ENCODE measurements around the gene GRPEL1.

GRPEL1 gene

DNA sequence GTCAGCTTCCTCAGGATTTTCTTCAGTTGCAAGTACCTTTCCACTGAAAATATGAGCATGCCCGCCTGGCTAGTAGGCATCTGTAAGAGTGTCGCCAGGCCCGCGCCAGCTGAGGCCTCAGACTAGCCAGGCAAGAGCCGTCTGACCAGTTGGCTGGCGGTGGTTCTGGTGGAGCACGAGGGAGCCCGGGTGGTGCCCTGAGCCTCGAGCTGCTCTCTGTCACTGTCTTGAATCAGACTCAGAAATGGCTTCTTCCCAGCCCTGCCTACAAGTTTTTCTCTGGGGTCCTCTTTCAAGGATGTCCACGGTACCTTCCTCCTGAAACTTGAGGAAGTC lies 11.9 kb downstream of the GRPEL1 start:
- Histone ChIP-seq H3K4me3 (ENCODE audit: low read depth, low read length) (no peak overlapping the region), H3K36me3 (ENCODE audit: control insufficient read depth in 2 of 2, insufficient read depth in 1 of 2, low read length in 2 of 2) (peaks cover 0 to 82% of the 10 kb centered on the region in 2 experiments; a peak in 1 of 3 replicates), H3K4me1 (ENCODE audit: control insufficient read depth, insufficient read depth, low read length) (no peaks in the 10 kb centered on the region), H3K9me3 (ENCODE audit: control insufficient read depth, insufficient read depth, low read depth, low read length) (no peaks in the 10 kb centered on the region), H3K27ac (ENCODE audit: extremely low read depth, low read depth, low read length) (no peak overlapping the region)
- CTCF ChIA-PET: interaction anchor here (0.7 kb wide), 1 partner anchor 12 kb away, joined by 3 read pairs; no protein-coding TSS in a partner anchor
- POLR2A ChIA-PET: interaction anchor here (1.2 to 1.6 kb wide), 2 partner anchors 11 to 12 kb away, joined by 3 to 8 read pairs; partner anchors contain the start of genes GRPEL1 and TADA2B
- no peak for TF ChIP-seq ZNF24 (tag by site-specific recombination; IDR thresholded peaks at IDR 0.05)
- TF ChIP-seq ZNF169 (tag by site-specific recombination; IDR thresholded peaks at IDR 0.05): no peak
- no peak for TF ChIP-seq MYNN (tag by site-specific recombination; IDR thresholded peaks at IDR 0.05; ENCODE audit: borderline replicate concordance)
- no peak for TF ChIP-seq ZBTB8A (tag by site-specific recombination; IDR thresholded peaks at IDR 0.05)
- no peak for TF ChIP-seq ZFHX2 (tag by site-specific recombination; conservative IDR thresholded peaks at IDR 0.05)
- no peak for TF ChIP-seq ZNF473 (tag by site-specific recombination; IDR thresholded peaks at IDR 0.05)
- TF ChIP-seq ZNF707 (tag by site-specific recombination; IDR thresholded peaks at IDR 0.05): no peak
- TF ChIP-seq ZNF335 (tag by site-specific recombination; conservative IDR thresholded peaks at IDR 0.05): no peak
- no peak for TF ChIP-seq ZEB2 (tag by site-specific recombination; IDR thresholded peaks at IDR 0.05)
- TF ChIP-seq, protein P1, sequence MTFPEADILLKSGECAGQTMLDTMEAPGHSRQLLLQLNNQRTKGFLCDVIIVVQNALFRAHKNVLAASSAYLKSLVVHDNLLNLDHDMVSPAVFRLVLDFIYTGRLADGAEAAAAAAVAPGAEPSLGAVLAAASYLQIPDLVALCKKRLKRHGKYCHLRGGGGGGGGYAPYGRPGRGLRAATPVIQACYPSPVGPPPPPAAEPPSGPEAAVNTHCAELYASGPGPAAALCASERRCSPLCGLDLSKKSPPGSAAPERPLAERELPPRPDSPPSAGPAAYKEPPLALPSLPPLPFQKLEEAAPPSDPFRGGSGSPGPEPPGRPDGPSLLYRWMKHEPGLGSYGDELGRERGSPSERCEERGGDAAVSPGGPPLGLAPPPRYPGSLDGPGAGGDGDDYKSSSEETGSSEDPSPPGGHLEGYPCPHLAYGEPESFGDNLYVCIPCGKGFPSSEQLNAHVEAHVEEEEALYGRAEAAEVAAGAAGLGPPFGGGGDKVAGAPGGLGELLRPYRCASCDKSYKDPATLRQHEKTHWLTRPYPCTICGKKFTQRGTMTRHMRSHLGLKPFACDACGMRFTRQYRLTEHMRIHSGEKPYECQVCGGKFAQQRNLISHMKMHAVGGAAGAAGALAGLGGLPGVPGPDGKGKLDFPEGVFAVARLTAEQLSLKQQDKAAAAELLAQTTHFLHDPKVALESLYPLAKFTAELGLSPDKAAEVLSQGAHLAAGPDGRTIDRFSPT (tag by site-specific recombination; IDR thresholded peaks at IDR 0.05): no peak
- TF ChIP-seq ZNF837 (tag by site-specific recombination; IDR thresholded peaks at IDR 0.05): no peak
- no peak for TF ChIP-seq OVOL3 (tag by site-specific recombination; IDR thresholded peaks at IDR 0.05)
- no peak for TF ChIP-seq ZNF558 (tag by site-specific recombination; IDR thresholded peaks at IDR 0.05)
- TF ChIP-seq SP3 (tag by site-specific recombination; IDR thresholded peaks at IDR 0.05): no peak
- TF ChIP-seq, protein P2, sequence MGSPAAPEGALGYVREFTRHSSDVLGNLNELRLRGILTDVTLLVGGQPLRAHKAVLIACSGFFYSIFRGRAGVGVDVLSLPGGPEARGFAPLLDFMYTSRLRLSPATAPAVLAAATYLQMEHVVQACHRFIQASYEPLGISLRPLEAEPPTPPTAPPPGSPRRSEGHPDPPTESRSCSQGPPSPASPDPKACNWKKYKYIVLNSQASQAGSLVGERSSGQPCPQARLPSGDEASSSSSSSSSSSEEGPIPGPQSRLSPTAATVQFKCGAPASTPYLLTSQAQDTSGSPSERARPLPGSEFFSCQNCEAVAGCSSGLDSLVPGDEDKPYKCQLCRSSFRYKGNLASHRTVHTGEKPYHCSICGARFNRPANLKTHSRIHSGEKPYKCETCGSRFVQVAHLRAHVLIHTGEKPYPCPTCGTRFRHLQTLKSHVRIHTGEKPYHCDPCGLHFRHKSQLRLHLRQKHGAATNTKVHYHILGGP (tag by site-specific recombination; IDR thresholded peaks at IDR 0.05): no peak
- TF ChIP-seq, protein P3, sequence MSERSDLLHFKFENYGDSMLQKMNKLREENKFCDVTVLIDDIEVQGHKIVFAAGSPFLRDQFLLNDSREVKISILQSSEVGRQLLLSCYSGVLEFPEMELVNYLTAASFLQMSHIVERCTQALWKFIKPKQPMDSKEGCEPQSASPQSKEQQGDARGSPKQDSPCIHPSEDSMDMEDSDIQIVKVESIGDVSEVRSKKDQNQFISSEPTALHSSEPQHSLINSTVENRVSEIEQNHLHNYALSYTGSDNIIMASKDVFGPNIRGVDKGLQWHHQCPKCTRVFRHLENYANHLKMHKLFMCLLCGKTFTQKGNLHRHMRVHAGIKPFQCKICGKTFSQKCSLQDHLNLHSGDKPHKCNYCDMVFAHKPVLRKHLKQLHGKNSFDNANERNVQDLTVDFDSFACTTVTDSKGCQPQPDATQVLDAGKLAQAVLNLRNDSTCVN (tag by site-specific recombination; optimal IDR thresholded peaks at IDR 0.05): no peak

DNA sequence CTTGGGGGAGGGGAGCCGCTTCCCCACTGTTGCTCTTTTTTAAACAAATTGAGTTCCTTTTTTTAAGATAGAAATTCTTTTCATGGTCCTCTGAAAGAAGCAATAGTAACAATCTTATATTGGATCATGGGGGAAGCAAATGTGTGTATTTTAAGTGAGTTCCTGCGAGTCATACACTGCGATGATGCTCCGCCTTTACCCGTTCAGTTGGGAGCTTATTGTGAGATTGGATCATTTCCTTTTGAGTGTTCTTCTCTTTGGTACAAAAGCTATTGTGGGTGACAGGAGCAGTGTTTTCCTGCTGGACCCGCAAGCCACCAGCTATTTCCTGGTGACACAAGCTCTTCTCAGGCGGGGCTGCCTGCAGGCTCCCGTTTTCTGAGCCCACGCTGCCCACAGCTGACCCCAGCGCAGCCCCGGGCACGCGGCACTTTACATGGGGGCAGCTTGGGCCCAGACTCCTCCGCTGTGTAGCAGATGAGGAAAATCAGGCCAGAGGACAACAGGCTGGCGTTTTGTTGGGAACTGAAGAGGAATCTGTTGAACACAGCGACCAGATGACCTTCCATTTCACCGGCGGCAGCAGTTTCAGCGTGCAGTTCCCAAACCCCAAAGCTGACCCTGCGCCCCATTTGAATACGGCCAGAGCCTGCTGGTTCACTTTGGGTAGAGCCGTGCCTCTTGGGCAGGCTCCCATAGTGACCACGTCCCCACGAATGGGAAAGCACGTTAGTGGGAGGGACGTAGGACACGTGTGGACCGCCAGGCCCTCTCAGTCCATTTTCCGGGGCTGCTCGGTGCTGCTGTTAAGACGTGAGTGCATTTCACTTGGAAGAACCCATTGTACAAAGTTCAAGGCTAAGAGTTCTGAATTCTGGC lies 12.5 kb downstream of the GRPEL1 start:
- Histone ChIP-seq H3K9me3 (ENCODE audit: control insufficient read depth, insufficient read depth, low read depth, low read length) (no peaks in the 10 kb centered on the region), H3K36me3 (ENCODE audit: control insufficient read depth in 2 of 2, insufficient read depth in 1 of 2, low read length in 2 of 2) (peaks cover 0 to 77% of the 10 kb centered on the region in 2 experiments; a peak in 1 of 3 replicates), H3K4me1 (ENCODE audit: control insufficient read depth, insufficient read depth, low read length) (peaks cover 3% of the 10 kb centered on the region; the same call in 1 of the 2 replicates), H3K27ac (ENCODE audit: extremely low read depth, low read depth, low read length) (no peak overlapping the region), H3K4me3 (ENCODE audit: low read depth, low read length) (no peak overlapping the region)
- ChIA-PET CTCF (interaction anchor here (0.7 to 1.2 kb wide), 3 partner anchors 10 to 16 kb away, joined by 3 read pairs; no protein-coding TSS in a partner anchor), POLR2A (interaction anchor here (1.2 to 1.6 kb wide), 2 partner anchors 12 kb away, joined by 3 to 8 read pairs; partner anchors contain the start of genes GRPEL1 and TADA2B)
- TF ChIP-seq ZNF549 (tag by site-specific recombination; IDR thresholded peaks at IDR 0.05) (no peak), ZNF174 (tag by site-specific recombination; IDR thresholded peaks at IDR 0.05) (no peak), MEIS1 (CRISPR knock-in tag; IDR thresholded peaks at IDR 0.05; ENCODE audit: borderline replicate concordance) (no peak), ZSCAN30 (tag by site-specific recombination; IDR thresholded peaks at IDR 0.05) (no peak)
- TF ChIP-seq, protein P4, sequence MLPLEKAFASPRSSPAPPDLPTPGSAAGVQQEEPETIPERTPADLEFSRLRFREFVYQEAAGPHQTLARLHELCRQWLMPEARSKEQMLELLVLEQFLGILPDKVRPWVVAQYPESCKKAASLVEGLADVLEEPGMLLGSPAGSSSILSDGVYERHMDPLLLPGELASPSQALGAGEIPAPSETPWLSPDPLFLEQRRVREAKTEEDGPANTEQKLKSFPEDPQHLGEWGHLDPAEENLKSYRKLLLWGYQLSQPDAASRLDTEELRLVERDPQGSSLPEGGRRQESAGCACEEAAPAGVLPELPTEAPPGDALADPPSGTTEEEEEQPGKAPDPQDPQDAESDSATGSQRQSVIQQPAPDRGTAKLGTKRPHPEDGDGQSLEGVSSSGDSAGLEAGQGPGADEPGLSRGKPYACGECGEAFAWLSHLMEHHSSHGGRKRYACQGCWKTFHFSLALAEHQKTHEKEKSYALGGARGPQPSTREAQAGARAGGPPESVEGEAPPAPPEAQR (tag by site-specific recombination; IDR thresholded peaks at IDR 0.05): no peak
- TF ChIP-seq, protein P5, sequence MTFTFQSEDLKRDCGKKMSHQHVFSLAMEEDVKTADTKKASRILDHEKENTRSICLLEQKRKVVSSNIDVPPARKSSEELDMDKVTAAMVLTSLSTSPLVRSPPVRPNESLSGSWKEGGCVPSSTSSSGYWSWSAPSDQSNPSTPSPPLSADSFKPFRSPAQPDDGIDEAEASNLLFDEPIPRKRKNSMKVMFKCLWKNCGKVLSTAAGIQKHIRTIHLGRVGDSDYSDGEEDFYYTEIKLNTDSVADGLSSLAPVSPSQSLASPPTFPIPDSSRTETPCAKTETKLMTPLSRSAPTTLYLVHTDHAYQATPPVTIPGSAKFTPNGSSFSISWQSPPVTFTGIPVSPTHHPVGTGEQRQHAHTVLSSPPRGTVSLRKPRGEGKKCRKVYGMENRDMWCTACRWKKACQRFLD (tag by site-specific recombination; IDR thresholded peaks at IDR 0.05): no peak
- TF ChIP-seq, protein P6, sequence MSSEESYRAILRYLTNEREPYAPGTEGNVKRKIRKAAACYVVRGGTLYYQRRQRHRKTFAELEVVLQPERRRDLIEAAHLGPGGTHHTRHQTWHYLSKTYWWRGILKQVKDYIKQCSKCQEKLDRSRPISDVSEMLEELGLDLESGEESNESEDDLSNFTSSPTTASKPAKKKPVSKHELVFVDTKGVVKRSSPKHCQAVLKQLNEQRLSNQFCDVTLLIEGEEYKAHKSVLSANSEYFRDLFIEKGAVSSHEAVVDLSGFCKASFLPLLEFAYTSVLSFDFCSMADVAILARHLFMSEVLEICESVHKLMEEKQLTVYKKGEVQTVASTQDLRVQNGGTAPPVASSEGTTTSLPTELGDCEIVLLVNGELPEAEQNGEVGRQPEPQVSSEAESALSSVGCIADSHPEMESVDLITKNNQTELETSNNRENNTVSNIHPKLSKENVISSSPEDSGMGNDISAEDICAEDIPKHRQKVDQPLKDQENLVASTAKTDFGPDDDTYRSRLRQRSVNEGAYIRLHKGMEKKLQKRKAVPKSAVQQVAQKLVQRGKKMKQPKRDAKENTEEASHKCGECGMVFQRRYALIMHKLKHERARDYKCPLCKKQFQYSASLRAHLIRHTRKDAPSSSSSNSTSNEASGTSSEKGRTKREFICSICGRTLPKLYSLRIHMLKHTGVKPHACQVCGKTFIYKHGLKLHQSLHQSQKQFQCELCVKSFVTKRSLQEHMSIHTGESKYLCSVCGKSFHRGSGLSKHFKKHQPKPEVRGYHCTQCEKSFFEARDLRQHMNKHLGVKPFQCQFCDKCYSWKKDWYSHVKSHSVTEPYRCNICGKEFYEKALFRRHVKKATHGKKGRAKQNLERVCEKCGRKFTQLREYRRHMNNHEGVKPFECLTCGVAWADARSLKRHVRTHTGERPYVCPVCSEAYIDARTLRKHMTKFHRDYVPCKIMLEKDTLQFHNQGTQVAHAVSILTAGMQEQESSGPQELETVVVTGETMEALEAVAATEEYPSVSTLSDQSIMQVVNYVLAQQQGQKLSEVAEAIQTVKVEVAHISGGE (tag by site-specific recombination; conservative IDR thresholded peaks at IDR 0.05; ENCODE audit: low read depth): no peak

Data from HEK293 (cell line).